GM18909 (cell line): ENCODE measurements around the gene RINL.
A peak's percentile ranks its signal among the peaks of the same experiment; 100 is the strongest.

ENCODE experiments used
- ATAC-seq: cut with Tn5 transposase; IDR thresholded peaks from one replicate; pipeline ENCODE4 v1.9.1; 2021; ENCODE audit warnings: mild to moderate bottlenecking; ENCODE audit not compliant: unreplicated experiment, poor library complexity

The RINL gene

GRCh38 chr19:38850976-38851621 lies 27.0 kb downstream of the RINL start:
- ATAC-seq: no peak

GRCh38 chr19:38850436-38850975 lies 27.6 kb downstream of the RINL start:
- ATAC-seq: peak; percentile 74

GRCh38 chr19:38849860-38850435 lies 28.1 kb downstream of the RINL start, which contains the start of gene HNRNPL:
TSS of gene HNRNPL (minus strand) at chr19:38849986. CDS start at chr19:38849966, 20 bp downstream.
- peak; percentile 62 for ATAC-seq

- ATAC-seq: peak; percentile 24
Measured at GRCh38 chr19:38849147-38849859, 28.8 kb downstream of the RINL start.

GRCh38 chr19:38848299-38849146 lies 29.6 kb downstream of the RINL start:
- ATAC-seq: no peak

- no peak for ATAC-seq
Measured at GRCh38 chr19:38846097-38846496, 32.0 kb downstream of the RINL start.

GRCh38 chr19:38845374-38846024 lies 32.6 kb downstream of the RINL start:
- no peak for ATAC-seq

- no peak for ATAC-seq
Measured at GRCh38 chr19:38844093-38844686, 33.9 kb downstream of the RINL start.

GRCh38 chr19:38843175-38843758 lies 34.8 kb downstream of the RINL start:
- ATAC-seq: no peak

- no peak for ATAC-seq
Measured at GRCh38 chr19:38842439-38843174, 35.5 kb downstream of the RINL start.

- no peak for ATAC-seq
Measured at GRCh38 chr19:38841787-38842438, 36.2 kb downstream of the RINL start.

GRCh38 chr19:38841180-38841766 lies 36.8 kb downstream of the RINL start:
- ATAC-seq: no peak

- no peak for ATAC-seq
Measured at GRCh38 chr19:38840583-38840968, 37.5 kb downstream of the RINL start.

GRCh38 chr19:38839816-38840582 lies 38.1 kb downstream of the RINL start:
- ATAC-seq: no peak

- ATAC-seq: no peak
Measured at GRCh38 chr19:38838986-38839761, 38.9 kb downstream of the RINL start.
